Measurements from ENCODE around the gene RAX2. TPM values are rescaled to one million over a fixed set of nuclear protein-coding genes. Genes with fewer than 3 reads are reported as not detected.

The RAX2 gene
- total and polyA plus RNA-seq, 9 of the 15 experiments (the other 6 are each of a cell fraction or from before 2014, with no cell fraction given), result not detected

- TF ChIP-seq ZMIZ1 (IDR thresholded peaks at IDR 0.05; ENCODE audit: low read depth in 2 of 2, low read length in 2 of 2) (peak; percentile 17 to 53; a peak in 2 of 4 replicates), ZNF589 (CRISPR knock-in tag; IDR thresholded peaks at IDR 0.05; ENCODE audit: low read depth) (peak; percentile 32; the same call in 1 of the 2 replicates), ZNF445 (CRISPR knock-in tag; IDR thresholded peaks at IDR 0.05; ENCODE audit: low read depth) (no peak), ZNF431 (CRISPR knock-in tag; IDR thresholded peaks at IDR 0.05) (no peak), HLTF (IDR thresholded peaks at IDR 0.05) (peak; percentile 76; the same call in 1 of the 2 replicates), ETV1 (tag; conservative IDR thresholded peaks at IDR 0.05; ENCODE audit: low read depth) (peak; percentile 84), MTA2 (IDR thresholded peaks at IDR 0.05; ENCODE audit: low read depth) (no peak), PPARD (CRISPR knock-in tag; IDR thresholded peaks at IDR 0.05) (no peak), ZNF384 (IDR thresholded peaks at IDR 0.05; ENCODE audit: low read depth, low read length) (no peak), XRCC4 (IDR thresholded peaks at IDR 0.05; ENCODE audit: extremely low read depth, insufficient read depth, insufficient read length) (no peak), ATF6 (CRISPR knock-in tag; IDR thresholded peaks at IDR 0.05) (no peak)
- TF ChIP-seq, protein P1, sequence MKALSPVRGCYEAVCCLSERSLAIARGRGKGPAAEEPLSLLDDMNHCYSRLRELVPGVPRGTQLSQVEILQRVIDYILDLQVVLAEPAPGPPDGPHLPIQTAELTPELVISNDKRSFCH (CRISPR knock-in tag; IDR thresholded peaks at IDR 0.05), result no peak
- TF ChIP-seq, protein P1 (tag; IDR thresholded peaks at IDR 0.05), result peak; percentile 65; the same call in 1 of the 2 replicates
- TF ChIP-seq, protein P2, sequence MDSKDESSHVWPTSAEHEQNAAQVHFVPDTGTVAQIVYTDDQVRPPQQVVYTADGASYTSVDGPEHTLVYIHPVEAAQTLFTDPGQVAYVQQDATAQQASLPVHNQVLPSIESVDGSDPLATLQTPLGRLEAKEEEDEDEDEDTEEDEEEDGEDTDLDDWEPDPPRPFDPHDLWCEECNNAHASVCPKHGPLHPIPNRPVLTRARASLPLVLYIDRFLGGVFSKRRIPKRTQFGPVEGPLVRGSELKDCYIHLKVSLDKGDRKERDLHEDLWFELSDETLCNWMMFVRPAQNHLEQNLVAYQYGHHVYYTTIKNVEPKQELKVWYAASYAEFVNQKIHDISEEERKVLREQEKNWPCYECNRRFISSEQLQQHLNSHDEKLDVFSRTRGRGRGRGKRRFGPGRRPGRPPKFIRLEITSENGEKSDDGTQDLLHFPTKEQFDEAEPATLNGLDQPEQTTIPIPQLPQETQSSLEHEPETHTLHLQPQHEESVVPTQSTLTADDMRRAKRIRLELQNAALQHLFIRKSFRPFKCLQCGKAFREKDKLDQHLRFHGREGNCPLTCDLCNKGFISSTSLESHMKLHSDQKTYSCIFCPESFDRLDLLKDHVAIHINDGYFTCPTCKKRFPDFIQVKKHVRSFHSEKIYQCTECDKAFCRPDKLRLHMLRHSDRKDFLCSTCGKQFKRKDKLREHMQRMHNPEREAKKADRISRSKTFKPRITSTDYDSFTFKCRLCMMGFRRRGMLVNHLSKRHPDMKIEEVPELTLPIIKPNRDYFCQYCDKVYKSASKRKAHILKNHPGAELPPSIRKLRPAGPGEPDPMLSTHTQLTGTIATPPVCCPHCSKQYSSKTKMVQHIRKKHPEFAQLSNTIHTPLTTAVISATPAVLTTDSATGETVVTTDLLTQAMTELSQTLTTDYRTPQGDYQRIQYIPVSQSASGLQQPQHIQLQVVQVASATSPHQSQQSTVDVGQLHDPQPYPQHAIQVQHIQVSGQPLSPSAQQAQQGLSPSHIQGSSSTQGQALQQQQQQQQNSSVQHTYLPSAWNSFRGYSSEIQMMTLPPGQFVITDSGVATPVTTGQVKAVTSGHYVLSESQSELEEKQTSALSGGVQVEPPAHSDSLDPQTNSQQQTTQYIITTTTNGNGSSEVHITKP (IDR thresholded peaks at IDR 0.05; ENCODE audit: partially characterized antibody), result peak; percentile 87
Observed at GRCh38 chr19:3761382-3762129, 10.5 kb downstream of the RAX2 start, which contains the start of gene APBA3 (continued).

All from K562 (cell line).